ENCODE measurements around the gene SH2D4B. TPM values are rescaled to one million over a fixed set of nuclear protein-coding genes. Genes with fewer than 3 reads are reported as not detected.

Gene SH2D4B
- total and polyA plus RNA-seq, 2 donors (not counting 3 experiments of a cell fraction or from before 2014, with no cell fraction given), result not detected

DNA sequence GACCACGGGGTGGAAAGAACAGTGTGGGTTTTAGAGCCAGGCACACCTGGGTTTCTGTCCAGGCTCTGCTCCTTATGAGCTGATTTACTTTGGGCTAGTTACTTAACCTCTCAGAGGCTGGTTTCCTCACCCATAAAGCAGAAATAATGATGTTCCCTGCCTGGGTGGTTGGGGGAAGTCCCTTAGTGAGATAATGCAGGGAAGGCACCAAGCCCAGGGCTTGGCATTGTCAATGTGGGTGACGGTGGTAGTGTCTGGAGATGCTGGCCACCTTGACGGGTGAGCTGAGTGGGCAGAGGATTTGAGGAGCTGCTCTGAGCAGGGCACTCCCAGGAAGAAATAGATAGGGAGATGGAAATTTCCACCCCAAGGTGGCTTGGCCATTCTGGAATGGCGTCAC lies 65.2 kb downstream of the SH2D4B start:
- Histone ChIP-seq H3K27ac (ENCODE audit: insufficient read depth, low read depth, low read length) (no peak overlapping the region), H3K4me3 (replicated peaks in 1 of 3; ENCODE audit: insufficient read depth in 1 of 3, low read depth in 1 of 3, low read length in 3 of 3) (no peak overlapping the region), H3K4me2 (ENCODE audit: insufficient read depth, low read length) (no peak overlapping the region), H4K20me1 (replicated peaks; ENCODE audit: control insufficient read depth, extremely low read depth, insufficient read depth, low read length) (no peaks in the 10 kb centered on the region), H3K4me1 (ENCODE audit: control insufficient read depth, extremely low read depth, insufficient read depth, low read length) (no peaks in the 10 kb centered on the region), H3K9me3 (replicated peaks; ENCODE audit: control insufficient read depth, insufficient read depth, low read length) (no peaks in the 10 kb centered on the region), H3K9ac (replicated peaks; ENCODE audit: extremely low read depth, insufficient read depth, low read length) (no peak overlapping the region), H3K36me3 (ENCODE audit: control insufficient read depth in 2 of 2, extremely low read depth in 1 of 2, insufficient read depth in 2 of 2, low read length in 2 of 2) (no peaks in the 10 kb centered on the region), H3K79me2 (ENCODE audit: control insufficient read depth, insufficient read depth, low read length) (no peaks in the 10 kb centered on the region), H3K27me3 (ENCODE audit: control insufficient read depth in 2 of 2, insufficient read depth in 2 of 2, low read length in 2 of 2) (peaks cover 0 to 2% of the 10 kb centered on the region in 2 experiments), H3K9me1 (replicated peaks; ENCODE audit: control insufficient read depth, extremely low read depth, insufficient read depth, low read length) (no peaks in the 10 kb centered on the region), H2AFZ (ENCODE audit: low read depth, low read length) (no peak overlapping the region)
- dilution Hi-C loops (cut with MboI; ENCODE audit: extremely low pct_ligation_motif_present, low sequenced_read_pairs) (no loop called here), intact Hi-C loops (cut with micrococcal nuclease) (no loop called here)
- no TSS peak for BruUV-seq (replicated peaks)
- DNase-seq (ENCODE audit: low read depth, low spot score), result no peak
- FAIRE-seq, result no peak
- CTCF ChIA-PET, result interaction anchor here (1.4 kb wide), 1 partner anchor 61 kb away, joined by 4 read pairs; no protein-coding TSS in a partner anchor
- TF ChIP-seq FOS (IDR thresholded peaks at IDR 0.05; ENCODE audit: borderline replicate concordance, insufficient read depth, low read length) (no peak), POLR2A (IDR thresholded peaks at IDR 0.05; ENCODE audit: low read depth, low read length) (no peak)
- POLR2A ChIA-PET, result no interaction called here

DNA sequence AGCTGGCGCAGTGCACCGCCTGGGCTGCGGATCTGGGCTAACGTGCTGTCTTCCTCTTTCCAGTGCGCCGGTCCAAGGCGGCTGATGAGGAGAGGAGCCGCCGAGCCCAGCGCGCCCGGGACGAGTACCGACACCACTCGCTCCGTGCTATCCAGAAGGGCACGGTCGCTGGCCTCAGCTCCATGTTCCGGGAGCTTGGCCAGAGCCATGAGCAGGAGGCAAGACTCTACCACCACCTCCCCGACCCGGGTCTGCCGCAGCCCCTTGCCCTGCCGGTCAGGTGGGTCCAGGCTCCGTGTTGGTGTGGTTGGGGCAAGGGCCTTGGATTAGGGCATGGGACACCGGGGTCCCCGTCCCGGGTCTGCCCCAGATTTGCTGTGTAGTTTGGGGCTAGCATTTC lies 65.8 kb downstream of the SH2D4B start:
- H3K4me1 ChIP-seq (ENCODE audit: control insufficient read depth, extremely low read depth, insufficient read depth, low read length), result no peaks in the 10 kb centered on the region
- no peaks in the 10 kb centered on the region for H3K9me3 ChIP-seq (replicated peaks; ENCODE audit: control insufficient read depth, insufficient read depth, low read length)
- dilution Hi-C loops (cut with MboI; ENCODE audit: extremely low pct_ligation_motif_present, low sequenced_read_pairs), result no loop called here
- H4K20me1 ChIP-seq (replicated peaks; ENCODE audit: control insufficient read depth, extremely low read depth, insufficient read depth, low read length), result no peaks in the 10 kb centered on the region
- FAIRE-seq, result no peak
- H3K27me3 ChIP-seq (ENCODE audit: control insufficient read depth in 2 of 2, insufficient read depth in 2 of 2, low read length in 2 of 2), result peaks cover 0 to 2% of the 10 kb centered on the region in 2 experiments
- H3K4me3 ChIP-seq (replicated peaks in 1 of 3; ENCODE audit: insufficient read depth in 1 of 3, low read depth in 1 of 3, low read length in 3 of 3), result no peak overlapping the region
- ChIA-PET POLR2A (no interaction called here), CTCF (interaction anchor here (1.4 kb wide), 1 partner anchor 60 kb away, joined by 4 read pairs; no protein-coding TSS in a partner anchor)
- H3K9ac ChIP-seq (replicated peaks; ENCODE audit: extremely low read depth, insufficient read depth, low read length), result no peak overlapping the region
- no peaks in the 10 kb centered on the region for H3K79me2 ChIP-seq (ENCODE audit: control insufficient read depth, insufficient read depth, low read length)
- no peak overlapping the region for H3K4me2 ChIP-seq (ENCODE audit: insufficient read depth, low read length)
- H3K9me1 ChIP-seq (replicated peaks; ENCODE audit: control insufficient read depth, extremely low read depth, insufficient read depth, low read length), result no peaks in the 10 kb centered on the region
- no peaks in the 10 kb centered on the region for H3K36me3 ChIP-seq (ENCODE audit: control insufficient read depth in 2 of 2, extremely low read depth in 1 of 2, insufficient read depth in 2 of 2, low read length in 2 of 2)
- no peak overlapping the region for H3K27ac ChIP-seq (ENCODE audit: insufficient read depth, low read depth, low read length)
- H2AFZ ChIP-seq (ENCODE audit: low read depth, low read length), result no peak overlapping the region
- no peak for DNase-seq (ENCODE audit: low read depth, low spot score)
- TF ChIP-seq GATA2 (IDR thresholded peaks at IDR 0.05; ENCODE audit: insufficient read depth, insufficient read length, low read depth, low read length) (no peak), JUN (IDR thresholded peaks at IDR 0.05; ENCODE audit: borderline replicate concordance, insufficient read depth, insufficient read length, low read depth) (no peak), POLR2A (IDR thresholded peaks at IDR 0.05; ENCODE audit: low read depth, low read length) (no peak), EZH2 (IDR thresholded peaks at IDR 0.05; ENCODE audit: borderline replicate concordance, low read depth, low read length, severe bottlenecking) (no peak), POLR2AphosphoS5 (IDR thresholded peaks at IDR 0.05; ENCODE audit: insufficient read depth, low read depth, low read length) (no peak), FOS (IDR thresholded peaks at IDR 0.05; ENCODE audit: borderline replicate concordance, insufficient read depth, low read length) (no peak), MYC (IDR thresholded peaks at IDR 0.05; ENCODE audit: low read depth, low read length) (no peak)
- TF ChIP-seq, protein P1, sequence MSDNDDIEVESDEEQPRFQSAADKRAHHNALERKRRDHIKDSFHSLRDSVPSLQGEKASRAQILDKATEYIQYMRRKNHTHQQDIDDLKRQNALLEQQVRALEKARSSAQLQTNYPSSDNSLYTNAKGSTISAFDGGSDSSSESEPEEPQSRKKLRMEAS (IDR thresholded peaks at IDR 0.05; ENCODE audit: insufficient read depth, insufficient read length), result no peak
- TF ChIP-seq, protein P2, sequence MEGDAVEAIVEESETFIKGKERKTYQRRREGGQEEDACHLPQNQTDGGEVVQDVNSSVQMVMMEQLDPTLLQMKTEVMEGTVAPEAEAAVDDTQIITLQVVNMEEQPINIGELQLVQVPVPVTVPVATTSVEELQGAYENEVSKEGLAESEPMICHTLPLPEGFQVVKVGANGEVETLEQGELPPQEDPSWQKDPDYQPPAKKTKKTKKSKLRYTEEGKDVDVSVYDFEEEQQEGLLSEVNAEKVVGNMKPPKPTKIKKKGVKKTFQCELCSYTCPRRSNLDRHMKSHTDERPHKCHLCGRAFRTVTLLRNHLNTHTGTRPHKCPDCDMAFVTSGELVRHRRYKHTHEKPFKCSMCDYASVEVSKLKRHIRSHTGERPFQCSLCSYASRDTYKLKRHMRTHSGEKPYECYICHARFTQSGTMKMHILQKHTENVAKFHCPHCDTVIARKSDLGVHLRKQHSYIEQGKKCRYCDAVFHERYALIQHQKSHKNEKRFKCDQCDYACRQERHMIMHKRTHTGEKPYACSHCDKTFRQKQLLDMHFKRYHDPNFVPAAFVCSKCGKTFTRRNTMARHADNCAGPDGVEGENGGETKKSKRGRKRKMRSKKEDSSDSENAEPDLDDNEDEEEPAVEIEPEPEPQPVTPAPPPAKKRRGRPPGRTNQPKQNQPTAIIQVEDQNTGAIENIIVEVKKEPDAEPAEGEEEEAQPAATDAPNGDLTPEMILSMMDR (IDR thresholded peaks at IDR 0.05; ENCODE audit: extremely low read depth in 1 of 2, insufficient read depth in 1 of 2, low read depth in 1 of 2, low read length in 2 of 2), result no peak
- no TSS peak for BruUV-seq (replicated peaks)
- intact Hi-C loops (cut with micrococcal nuclease), result no loop called here

Measured in endothelial cell of umbilical vein (primary cell).